Fibroblast of skin of scalp (primary cell): ENCODE measurements around the gene THRSP. TPM values are rescaled to one million over a fixed set of nuclear protein-coding genes. Genes with fewer than 3 reads are reported as not detected.
"Not testable (repeated sequence)": the region's sequence is repeated elsewhere in the genome, so short reads cannot be mapped to it uniquely, and the experiment has no call there.

Experiments
- DNase-seq: peaks from one replicate; pipeline ENCODE4 v3.0.0-alpha.2; 2013
- polyA plus RNA-seq, 2 experiments: library from polyadenylated mRNA; unstranded; fragments of 120-200 nt; gene quantifications; one replicate each; pipeline ENCODE4 v1.2.1, GENCODE V29; 2013; ENCODE audit not compliant: insufficient read length in 2 of 2

THRSP gene, protein sequence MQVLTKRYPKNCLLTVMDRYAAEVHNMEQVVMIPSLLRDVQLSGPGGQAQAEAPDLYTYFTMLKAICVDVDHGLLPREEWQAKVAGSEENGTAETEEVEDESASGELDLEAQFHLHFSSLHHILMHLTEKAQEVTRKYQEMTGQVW
- not detected for polyA plus RNA-seq (2013, experiment 1 of 2; ENCODE audit: insufficient read length)
- not detected for polyA plus RNA-seq (2013, experiment 2 of 2; ENCODE audit: insufficient read length)

DNA sequence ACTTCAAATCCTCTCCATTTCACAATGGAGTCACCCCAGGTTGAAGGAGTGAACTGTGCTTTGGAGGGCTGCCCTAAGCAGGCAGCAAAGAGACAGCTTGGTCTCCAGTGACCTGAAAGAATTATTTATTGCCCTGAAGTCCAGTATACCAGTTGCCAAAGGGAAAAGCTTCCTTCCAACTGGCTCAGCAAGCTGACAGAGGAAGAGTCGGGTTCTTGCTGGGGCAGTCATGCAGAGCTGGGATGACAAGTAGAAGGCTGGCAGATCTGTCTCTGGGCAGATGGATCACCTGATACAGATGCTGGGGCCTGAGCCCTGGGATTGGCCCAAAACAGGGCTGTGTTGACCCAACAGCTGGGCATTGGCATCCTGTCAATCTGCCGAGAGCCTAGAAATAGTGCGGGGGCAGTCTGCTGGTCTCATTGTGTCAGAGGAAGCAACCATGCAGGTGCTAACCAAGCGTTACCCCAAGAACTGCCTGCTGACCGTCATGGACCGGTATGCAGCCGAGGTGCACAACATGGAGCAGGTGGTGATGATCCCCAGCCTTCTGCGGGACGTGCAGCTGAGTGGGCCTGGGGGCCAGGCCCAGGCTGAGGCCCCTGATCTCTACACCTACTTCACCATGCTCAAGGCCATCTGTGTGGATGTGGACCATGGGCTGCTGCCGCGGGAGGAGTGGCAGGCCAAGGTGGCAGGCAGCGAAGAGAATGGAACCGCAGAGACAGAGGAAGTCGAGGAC lies at the start of gene THRSP:
TSS of gene THRSP (plus strand) at position 422 of the 742 bp plus-strand sequence. CDS start at position 443, 21 bp downstream.
- no peak for DNase-seq

DNA sequence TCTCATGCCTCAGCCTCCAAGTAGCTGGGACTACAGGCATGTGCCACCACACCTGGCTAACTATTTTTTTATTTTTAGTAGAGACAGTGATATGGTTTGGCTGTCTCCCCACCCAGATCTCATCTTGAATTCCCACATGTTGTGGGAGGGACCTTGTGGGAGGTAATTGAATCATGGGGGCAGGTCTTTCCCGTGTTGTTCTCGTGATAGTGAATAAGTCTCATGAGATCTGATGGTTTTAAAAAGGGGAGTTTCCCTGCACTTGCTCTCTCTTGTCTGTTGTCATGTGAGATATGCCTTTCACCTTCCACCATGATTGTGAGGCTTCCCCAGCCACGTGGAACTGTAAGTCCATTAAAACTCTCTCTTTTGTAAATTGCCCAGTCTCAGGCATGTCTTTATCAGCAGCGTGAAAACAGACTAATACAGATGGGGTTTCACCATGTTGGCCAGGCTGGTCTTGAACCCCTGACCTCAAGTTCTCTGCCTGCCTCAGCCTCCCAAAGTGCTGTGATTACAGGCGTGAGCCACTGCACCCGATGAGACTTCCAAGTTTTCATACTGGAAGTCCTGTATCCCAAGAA lies 48.6 kb upstream of the THRSP start:
- DNase-seq, result not testable (repeated sequence)

DNA sequence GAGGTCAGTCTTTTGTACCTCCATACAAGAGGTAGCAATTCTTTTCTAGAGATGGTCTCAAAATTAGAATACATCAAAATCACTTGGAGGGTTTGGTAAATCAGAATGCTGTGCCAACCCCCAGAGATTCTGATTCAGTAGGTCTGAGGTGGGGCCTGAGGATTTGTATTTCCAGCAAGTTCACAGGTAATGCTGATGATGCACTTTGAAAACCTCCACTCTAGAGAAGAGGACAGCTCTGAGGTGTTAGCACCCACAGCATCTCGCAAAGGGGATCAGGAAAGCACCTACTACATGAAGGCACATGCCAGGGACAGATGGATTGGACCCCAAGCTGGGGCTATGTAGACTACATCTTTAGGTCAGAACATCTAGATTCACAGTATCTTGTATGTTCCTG lies 47.8 kb upstream of the THRSP start:
- DNase-seq, result no peak

GRCh38 chr11:78019808-78020207 lies 43.9 kb upstream of the THRSP start:
- no peak for DNase-seq

- DNase-seq, result no peak
Observed at GRCh38 chr11:78020246-78020645, 43.4 kb upstream of the THRSP start.

GRCh38 chr11:78021611-78022010 lies 42.0 kb upstream of the THRSP start:
- DNase-seq, result no peak

- peak; percentile 8 for DNase-seq
Observed at GRCh38 chr11:78022397-78023396, 41.0 kb upstream of the THRSP start, which contains the start of gene KCTD14. TSS of gene KCTD14 (minus strand) at chr11:78023276. CDS start at chr11:78023249, 27 bp downstream.

DNA sequence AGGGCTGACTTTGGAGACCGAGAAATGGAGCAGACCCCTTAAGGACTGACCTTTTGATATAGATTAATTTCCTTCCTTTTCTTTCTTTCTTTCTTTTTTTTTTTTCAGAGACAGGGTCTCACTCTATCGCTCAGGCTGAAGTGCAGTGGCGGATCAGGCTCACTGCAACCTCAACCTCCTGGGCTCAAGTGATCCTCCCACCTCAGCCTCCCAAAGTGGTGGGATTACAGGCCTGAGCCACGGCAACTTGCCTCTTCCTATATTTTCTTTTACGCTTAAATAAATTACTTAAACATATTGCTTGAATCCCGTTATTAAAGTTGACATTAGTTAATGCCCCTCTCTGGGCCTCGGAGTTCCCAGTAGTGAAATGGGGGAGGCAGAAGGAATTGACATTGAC lies 40.2 kb upstream of the THRSP start:
- DNase-seq, result no peak

DNA sequence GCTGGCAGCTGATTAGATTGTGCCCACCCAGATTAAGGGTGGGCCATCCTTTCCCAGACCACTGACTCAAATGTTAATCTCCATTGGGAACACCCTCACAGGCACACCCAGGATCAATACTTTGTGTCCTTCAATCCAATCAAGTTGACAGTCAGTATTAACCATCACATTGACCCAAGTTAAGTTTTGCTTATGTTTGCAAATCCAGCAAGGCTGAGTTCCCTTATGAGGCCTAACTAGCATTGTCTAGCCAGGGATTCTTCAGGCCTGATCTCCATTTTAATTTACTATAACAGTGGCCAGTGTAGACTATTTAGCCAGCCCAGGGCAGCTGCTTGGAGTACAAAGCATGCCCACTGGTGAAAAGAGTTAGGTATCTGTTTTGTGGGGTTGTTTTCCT lies 38.3 kb upstream of the THRSP start:
- no peak for DNase-seq

- DNase-seq, result no peak
Observed at GRCh38 chr11:78027759-78028158, 35.9 kb upstream of the THRSP start.

- DNase-seq, result not testable (repeated sequence)
Observed at GRCh38 chr11:78028423-78028822, 35.2 kb upstream of the THRSP start.

- peak; percentile 55 for DNase-seq
Observed at GRCh38 chr11:78030429-78031325, 33.0 kb upstream of the THRSP start.

- no peak for DNase-seq
Observed at GRCh38 chr11:78031629-78032028, 32.0 kb upstream of the THRSP start.

DNA sequence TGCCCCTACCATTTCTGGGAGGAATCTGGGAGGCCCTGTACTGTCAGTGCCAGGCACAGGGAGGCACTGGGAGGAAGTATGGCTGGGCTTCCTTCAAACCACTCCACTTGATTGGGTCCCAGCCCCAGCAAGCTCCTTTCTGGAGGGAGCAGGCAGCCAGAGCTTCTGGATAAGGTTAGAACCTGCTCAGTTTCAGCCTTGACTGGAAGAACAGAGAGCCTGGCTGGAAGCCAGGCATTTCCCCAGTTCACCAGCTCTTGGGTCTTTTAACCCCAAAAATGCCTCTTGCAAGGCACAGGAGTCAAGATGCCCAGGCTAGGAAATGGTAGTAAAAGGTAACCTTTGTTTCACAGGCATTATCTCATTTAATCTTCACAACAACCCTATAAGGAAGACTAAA lies 31.6 kb upstream of the THRSP start:
- no peak for DNase-seq

- no peak for DNase-seq
Observed at GRCh38 chr11:78033040-78033439, 30.6 kb upstream of the THRSP start.

GRCh38 chr11:78034623-78035022 lies 29.0 kb upstream of the THRSP start:
- no peak for DNase-seq

- DNase-seq, result no peak
Observed at GRCh38 chr11:78036313-78036712, 27.3 kb upstream of the THRSP start.

- no peak for DNase-seq
Observed at GRCh38 chr11:78037056-78037455, 26.6 kb upstream of the THRSP start.

GRCh38 chr11:78037825-78038620 lies 25.6 kb upstream of the THRSP start:
- no peak for DNase-seq

GRCh38 chr11:78038697-78039313 lies 24.9 kb upstream of the THRSP start:
- no peak for DNase-seq
